Caki2 (cell line): ENCODE results near the gene PELO. TPM values are rescaled to one million over a fixed set of nuclear protein-coding genes. Genes with fewer than 3 reads are reported as not detected.
"Not testable (repeated sequence)": the region's sequence is repeated elsewhere in the genome, so short reads cannot be mapped to it uniquely, and the experiment has no call there.

Experiments
- DNase-seq: peaks from one replicate; pipeline ENCODE4 v3.0.0-alpha.2; 2015; ENCODE audit warnings: low read depth
- in situ Hi-C: cut with HindIII; loops from 2 replicates; pipeline ENCODE4 v1.10.0; 2016; ENCODE audit warnings: low sequenced_read_pairs, low pct_unique_long_range_greater_than_20kb, mixed read lengths
- total RNA-seq: library from RNA; depleted of rRNA; stranded (reverse); fragments of >200 nt; shearing (Covaris generic); gene quantifications from 2 replicates; pipeline ENCODE4 v1.2.3, GENCODE V29; 2014; ENCODE audit warnings: low replicate concordance; rRNA removed

The PELO gene
- total RNA-seq, 1 experiment from 2014 or later, result 35.8 TPM

DNA sequence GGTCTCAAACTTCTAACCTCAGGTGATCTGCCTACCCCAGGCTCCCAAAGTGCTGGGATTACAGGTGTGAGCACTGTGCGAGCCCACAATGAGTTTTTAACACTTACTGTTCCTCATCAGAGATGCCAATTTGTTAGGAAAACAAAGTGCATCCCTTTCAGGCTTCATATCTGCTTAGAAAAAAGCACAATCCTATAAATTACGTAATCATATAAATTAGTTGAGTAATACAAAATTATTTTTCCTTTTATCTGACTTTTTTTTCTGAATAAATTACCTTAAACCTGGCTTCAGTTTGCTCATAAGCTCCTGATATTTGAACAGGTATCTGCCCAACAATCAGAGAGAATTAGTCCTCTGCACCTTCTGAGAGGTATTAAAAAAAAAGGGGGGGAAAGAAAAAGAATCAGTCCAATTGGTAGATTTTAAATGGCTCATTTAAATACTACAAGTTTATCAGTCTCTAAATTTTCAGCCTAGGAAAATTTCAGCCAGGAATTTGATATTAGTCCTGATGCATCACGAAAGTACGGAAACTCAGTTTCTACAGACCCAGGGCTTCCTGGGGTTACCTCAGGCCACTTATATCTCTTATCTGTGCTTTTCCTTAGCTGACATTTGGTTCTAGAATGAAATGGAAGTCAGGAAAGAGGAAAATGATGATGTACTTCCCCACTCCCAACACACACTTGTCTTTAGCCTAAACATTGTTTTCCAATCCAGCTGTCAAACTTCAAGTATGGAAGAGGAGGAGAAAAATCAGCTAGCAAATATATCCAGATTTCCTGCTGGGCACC is 26.8 kb downstream of the PELO start:
- no peak for DNase-seq
- in situ Hi-C loops, result no loop called here

DNA sequence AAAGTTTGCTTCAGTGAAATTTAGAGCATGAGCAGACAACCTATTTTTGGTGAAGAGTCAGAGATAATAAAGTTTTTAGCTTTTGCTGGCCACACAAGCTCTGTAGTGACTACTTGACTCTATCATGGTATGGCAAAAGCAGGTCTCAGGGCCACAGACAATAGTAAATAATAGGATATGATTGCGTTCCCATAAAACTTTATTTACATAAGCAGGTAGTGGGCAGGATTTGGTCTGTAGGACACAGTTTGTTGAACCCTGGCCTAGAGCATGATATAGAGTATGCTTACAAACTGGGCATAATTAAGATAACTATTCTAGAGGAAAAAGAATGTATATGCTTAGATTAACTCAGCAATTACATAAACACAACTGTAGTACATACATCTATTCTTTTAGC is 30.1 kb downstream of the PELO start:
- DNase-seq, result no peak
- in situ Hi-C loops, result no loop called here

DNA sequence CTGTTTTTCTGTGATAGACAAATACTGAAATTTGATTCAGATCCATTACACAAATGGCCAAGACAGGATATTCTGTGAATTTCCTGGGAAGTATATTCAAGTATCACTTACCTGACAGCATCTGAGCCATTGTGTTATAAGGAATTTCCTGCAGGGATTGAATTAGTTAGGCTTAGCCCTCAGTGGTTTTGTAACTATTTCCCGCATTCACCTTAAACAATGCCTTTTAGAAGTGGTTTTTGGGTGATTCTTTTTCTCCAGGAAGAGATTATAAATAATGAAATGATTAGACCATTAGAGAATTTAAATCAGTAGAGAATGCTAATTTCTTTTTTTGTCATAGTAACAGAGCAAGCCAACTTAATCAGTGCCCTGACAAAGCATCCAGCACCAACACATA is 30.6 kb downstream of the PELO start:
- no peak for DNase-seq
- in situ Hi-C loops, result no loop called here

DNA sequence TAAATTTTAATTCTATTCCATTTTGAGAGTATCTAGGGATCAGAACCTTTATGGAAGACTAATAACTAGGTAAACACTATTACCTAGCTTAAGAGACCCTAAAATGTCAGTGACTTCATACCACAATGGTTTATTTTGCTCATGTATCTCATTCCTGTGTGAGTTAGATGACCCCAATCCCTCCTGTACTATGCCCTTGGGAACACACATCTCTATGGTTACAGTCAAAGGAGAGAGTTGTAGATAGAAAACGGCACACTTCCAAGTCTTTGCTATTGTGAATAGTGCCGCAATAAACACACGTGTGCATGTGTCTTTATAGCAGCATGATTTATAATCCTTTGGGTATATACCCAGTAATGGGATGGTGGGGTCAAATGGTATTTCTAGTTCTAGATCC is 31.1 kb downstream of the PELO start:
- in situ Hi-C loops, DNase-seq: not testable (repeated sequence)

DNA sequence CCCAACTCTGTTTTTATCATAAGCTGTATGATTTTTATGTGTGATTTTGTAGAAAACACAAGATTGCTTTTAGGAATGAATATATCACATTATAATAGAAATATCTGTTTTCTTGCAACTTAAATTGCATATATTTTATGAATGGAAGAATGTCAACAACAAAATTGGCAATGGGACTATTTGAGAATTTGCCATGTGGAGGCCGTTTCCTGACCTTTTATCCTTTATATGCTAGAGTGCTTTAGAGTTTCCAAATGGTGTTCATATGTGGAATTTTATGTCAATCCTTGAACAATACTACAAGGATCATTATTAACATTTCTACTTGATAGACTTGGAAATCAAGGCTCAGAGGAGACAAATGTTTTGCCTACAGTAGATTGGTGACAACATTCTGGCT is 34.2 kb downstream of the PELO start:
- in situ Hi-C loops, result no loop called here
- DNase-seq, result no peak

DNA sequence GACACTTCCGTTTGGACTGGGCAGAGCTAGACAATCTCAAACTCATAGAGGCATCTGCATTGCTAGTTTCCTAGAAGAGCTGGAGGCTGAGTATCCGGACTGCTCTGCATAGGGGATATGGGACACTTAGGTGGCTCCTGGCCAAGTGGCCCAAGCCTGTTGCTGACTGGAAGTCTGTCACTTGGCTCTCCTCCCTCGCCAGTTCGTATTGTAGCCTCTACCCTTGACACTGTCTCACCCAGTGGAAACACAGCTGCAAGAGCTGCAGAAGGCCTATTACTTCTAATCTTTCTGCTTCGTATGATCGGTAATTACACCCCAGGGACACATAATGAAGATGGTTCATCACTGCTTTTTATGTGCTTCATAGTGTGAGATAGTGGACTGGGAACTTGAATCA is 34.7 kb downstream of the PELO start:
- in situ Hi-C loops, result no loop called here
- DNase-seq, result no peak

DNA sequence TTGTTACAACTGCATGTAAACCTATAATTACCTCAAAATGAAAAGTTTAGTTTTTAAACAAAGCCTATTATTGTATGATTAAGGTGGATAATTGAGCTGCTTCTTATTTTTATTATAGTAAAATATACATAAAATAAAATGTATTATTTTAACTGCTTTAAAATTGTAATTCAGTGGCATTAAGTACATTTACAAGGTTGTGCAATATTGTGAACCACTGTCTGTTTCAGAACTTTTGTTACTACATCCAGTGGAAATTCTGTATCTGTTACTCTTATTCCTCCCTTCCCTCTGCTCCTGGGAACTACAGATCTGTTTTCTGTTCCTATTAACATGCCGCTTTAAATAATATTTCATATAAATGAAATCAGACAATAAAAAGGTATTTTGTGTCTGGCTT is 37.1 kb downstream of the PELO start:
- in situ Hi-C loops, result no loop called here
- DNase-seq, result no peak

DNA sequence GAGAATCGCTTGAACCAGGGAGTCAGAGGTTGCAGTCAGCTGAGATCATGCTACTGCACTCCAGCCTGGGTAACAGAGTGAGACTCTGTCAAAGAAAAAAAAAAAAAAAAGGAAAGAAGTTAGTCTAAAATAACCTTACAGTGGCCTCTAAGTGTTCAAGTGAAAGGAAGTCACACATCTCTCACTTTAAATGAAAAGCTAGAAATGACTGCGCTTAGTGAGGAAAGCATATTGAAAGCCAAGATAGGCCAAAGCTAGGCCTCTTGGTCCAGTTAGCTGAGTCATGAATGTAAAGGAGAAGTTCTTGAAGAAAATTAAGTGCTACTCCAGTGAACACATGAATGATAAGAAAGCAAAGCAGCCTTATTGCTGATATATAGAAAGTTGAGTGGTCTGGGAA is 38.1 kb downstream of the PELO start:
- in situ Hi-C loops, result no loop called here
- DNase-seq, result no peak

DNA sequence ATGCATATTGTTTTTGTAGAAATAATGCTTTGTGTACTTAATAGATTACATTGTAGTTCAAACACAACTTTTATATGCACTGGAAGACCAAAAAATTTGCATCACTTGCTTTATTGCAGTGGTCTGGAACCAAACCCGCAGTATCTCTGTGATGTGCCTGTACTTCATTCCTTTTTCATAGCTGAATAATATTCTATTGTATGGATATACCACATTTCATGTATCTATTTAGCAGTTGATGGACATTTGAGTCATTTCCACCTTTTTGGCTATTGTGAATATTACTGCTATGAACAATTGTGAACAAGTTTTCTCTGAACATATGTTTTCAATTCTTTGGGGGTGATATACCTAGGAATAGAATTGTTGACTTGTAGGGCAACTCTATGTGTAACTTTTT is 40.1 kb downstream of the PELO start:
- in situ Hi-C loops, result no loop called here
- no peak for DNase-seq

DNA sequence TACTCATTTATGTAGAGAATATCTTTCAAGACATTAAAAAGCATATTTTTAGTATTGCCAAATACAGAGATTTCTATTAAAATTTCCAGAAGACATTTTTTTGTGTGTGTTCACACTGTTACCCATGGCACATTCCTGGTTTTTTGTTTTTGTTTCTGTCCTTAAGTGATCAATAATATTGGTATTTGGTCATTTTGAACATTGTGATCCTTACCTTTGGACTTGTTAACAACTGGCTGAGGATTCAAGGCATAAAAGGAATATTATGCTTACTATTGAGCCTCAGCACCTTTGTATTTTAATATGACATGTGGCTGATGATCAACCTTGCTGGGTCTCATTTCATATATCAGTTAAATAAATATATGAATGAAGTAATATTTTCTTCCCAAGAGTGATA is 41.9 kb downstream of the PELO start:
- DNase-seq, result no peak
- in situ Hi-C loops, result no loop called here

DNA sequence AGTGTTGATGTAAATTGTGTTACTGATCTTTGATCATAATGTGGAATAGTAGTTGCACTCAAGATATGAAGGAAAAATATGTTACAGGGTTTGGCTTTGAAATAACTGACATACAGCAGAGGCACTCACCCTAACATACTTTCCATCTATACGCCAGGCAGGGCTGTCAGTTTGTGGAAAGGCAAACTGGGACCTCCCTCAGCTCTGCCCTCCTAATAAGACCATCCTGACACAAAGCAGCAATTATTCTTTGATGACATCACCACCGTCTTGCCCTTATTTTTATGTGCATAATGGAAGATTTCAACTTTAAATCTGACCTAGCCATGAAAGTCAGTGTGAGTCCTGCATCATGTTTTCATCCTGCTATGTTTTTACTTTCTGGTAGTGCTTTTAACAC is 42.9 kb downstream of the PELO start:
- in situ Hi-C loops, result no loop called here
- DNase-seq, result no peak

DNA sequence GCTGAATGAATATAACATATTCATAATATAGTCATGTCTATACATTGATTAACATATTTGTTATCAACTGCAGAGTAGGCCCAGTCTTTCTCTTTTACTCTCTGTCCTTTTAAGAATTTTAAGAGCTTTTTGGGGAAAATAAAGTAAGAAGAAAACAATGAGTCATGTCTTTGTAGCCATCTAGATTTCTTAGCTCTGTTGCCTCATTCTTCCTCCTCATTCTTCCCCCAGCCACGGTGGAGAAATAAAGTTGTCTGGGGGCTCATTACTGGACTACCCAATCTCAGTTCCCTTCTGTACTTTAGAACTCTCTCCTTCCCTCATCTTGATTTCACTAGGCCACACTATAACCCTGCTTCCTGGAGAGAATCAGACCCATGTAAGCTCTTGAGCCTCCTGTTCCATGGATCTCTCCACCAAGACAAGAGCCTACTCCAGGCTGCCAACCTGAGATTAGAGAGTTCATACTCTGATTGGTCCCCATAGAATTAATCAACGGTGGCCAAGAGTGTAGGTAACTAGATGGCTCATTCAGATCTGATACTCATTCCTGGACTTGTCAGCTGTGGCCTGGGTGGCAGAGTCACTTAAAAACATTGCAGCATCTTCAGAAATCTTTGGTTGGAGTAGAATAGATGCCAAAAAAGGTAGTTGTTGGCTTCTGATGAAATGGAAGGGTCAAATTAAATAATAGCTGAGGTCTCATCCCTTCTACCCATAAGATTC is 44.2 kb downstream of the PELO start:
- no peak for DNase-seq
- in situ Hi-C loops, result no loop called here

DNA sequence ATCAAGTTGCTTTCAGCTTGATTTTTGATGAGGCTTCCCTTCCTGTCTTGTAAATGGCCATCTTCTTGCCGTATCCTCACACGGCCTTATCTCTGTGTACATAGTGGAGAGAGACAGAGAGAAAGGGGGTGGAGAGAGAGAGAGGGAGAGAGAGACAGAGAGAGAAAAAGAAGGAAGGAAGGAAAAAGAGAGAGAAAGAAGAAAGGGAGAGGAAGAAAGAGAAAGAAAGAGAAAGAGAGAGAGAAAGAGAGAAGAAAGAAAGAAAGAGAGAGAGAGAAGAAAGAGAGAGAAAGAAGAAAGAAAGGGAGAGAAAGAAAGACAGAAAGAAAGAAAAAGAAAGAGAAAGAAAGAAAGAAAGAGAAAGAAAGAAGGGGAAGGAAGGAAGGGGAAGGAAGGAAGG is 46.6 kb downstream of the PELO start:
- in situ Hi-C loops, result no loop called here

DNA sequence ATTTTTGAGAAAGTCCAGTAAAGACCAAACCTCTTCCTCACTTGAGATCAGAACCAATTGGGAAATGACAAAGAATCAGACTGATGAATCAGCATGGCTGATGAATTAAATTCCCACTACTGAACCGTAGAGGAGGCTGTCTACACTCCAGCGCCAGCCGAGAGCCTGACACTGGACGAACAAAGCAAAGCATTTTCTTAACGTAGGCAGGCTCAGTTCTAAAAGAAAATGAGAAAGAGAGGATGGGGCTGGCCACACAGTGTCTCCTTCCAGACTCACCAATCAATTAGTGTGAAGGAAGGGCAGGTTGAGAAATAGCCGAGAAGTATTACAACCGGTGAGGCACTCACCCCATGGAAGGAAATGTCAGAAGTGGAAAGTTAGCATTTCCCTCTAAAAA is 49.4 kb downstream of the PELO start:
- in situ Hi-C loops, result no loop called here

More for the DNA sequence above, 46.6 kb downstream of the PELO start:
- no peak for DNase-seq

More for the DNA sequence above, 49.4 kb downstream of the PELO start:
- DNase-seq, result peak; percentile 63

Other genes with a start within 250 kb of the PELO start
- gene ITGA1, start within 50 bp of the PELO start, total RNA-seq, result 9.6 and 42.3 TPM in 2 replicates
- 1.8 and 1.9 TPM in 2 replicates for gene ITGA2, start 201.4 kb downstream of the PELO start, total RNA-seq